NCI-H82 treated with DMSO at 0.1 percent for 48 hours (cell line): ENCODE data around the gene TMEM266.

Experiments
- DNase-seq: peaks from one replicate; lab custom pipeline; 2025; ENCODE audit not compliant: unreplicated experiment; lab: John Stamatoyannopoulos, UW

Gene TMEM266

DNA sequence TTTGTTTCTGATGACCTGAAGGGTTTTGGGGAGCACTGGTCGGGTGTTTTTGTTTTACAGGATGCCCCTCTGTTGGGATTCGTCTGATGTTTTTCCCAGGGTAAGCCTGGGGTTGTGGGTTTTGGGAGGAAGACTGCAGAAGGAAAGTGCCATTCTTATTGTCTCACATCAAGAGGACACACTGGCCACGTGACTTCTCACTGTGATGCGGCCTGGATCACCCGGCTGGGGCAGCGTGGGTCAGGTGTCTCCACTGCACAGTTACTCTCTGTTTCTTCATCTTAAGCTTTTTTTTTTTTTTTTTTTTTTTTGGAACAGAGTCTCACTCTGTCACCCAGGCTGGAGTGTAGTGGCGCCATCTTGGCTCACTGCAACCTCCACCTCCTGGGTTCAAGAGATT, 120.5 kb downstream of the TMEM266 start:
- no peak for DNase-seq

DNA sequence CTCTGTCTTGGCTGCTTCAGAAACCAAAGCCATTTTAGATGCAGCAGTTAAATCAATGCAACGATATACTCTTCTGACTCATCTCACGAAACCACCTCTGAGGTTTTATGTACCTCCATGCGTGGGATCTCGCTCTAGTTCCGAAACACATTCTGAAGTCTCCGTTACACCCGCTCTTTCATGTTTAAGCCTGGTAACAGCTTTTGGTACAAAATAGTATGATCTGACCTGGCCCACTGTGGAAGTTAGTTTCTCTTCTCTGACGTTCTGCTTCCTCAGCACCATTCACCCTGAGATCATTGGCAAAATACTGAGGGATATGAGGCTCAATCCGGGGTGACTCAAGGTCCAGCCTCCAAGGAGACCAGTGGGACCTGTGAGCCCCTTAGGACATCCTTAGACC, 121.9 kb downstream of the TMEM266 start:
- no peak for DNase-seq

DNA sequence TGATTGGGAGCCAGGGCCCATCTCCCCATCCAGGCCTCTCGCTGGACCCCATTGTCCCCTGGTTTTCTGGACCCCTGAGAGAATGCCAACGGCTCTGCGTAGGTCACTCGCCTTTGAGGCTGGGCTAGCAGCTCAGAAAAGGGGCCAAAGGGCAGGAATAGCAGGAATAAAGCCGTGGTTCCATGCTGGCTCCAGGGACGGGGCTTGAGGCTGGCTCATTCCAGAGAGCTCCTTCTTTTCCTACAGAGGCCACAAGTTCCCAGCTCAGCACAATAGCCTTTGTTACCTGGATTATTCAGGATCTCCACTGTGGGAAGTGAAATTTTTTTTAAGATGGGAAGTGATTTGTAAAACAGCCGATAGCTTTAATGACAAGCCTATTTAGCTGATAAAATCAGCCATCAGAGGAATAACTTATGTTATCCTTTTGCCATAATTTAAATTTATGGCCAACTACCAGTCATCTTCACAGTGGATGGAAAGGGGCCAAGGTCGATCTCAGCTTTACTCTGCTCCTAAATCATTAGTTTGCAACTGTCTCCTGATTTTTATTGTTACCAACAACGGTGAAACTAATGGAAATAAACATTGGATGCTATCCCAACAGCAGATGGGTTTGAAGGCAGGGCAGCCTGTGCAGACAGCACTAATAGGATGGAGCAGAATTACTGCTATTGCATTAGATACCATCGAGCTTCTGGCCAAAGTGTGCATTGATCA, 124.3 kb downstream of the TMEM266 start:
- DNase-seq = peak; percentile 88

DNA sequence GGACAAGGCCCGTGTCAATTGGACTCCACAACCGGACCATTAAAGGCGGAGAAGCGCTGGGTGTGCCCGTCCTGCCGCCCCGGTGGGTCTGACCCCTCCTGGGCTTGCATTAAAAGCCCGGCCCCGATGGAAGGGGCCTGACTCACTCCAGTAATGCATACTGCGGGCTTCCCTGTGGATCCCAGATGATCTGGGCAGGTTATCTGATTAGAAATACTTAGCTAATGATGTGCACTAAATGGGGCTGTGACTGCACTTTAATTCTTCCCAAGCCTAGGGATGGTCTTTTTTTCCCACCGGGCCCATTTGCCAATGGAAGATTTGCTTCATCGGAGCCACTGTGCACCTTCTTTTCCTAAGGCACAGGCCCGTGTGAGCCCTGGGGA, 124.9 kb downstream of the TMEM266 start:
- peak; percentile 91 for DNase-seq

DNA sequence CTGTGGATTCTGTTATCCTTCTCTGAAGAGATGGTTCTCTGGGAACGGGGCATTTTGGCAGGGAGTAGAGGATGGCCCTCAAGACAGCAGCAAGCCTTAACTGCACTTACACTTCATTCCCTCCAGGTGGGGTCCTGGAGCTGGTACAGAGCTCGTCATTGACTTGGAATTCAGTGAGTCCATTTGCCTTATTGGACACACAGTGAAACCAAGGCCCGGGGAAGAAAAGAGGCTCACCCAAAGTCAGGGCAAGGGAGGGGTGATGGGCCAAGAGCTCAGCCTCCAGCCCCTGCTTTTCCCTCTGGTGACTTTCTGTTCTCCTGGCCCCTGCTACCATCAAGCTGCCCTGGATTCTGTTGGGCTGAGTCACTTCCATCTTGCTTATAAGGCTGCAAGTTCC, 125.9 kb downstream of the TMEM266 start:
- DNase-seq = peak; percentile 45

DNA sequence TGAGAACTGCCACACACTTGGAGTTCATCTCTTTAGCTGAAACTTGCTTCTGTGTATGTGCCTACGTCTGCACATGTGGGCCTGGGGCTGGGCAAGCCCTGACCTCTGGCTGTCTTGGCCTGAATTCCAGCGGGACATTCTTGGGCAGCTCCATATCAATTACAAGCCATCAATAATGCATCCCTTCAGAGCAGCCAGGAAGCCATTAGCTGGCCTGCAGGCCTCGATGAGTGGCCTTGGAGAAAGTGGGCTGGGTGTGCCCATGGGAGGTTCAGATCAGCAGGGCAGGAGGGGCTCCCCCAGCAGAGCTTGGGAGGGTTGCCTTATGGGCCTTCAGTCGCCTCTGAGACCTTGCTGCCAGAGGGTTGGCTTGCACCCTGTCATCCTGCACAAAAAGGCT, 127.4 kb downstream of the TMEM266 start:
- DNase-seq = no peak

DNA sequence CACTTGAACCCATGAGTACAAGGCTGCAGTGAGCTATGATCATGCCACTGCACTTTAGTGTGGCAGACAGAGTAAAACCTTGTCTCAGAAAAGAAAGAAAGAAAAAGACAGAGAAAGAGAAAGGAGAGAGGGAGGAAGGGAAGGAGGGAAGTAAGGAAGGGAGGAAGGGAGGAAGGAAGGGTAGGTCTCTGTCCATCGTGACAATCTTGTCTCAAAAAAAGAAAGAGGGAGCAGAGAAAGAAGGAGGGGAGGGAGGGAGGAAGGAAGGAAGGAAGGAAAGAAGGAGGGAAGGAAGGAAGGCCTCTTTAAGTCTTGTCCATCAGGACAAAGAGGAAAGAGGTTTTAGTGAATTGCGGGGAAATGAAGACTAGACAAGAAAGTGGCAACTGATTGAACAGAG, 129.3 kb downstream of the TMEM266 start:
- no peak for DNase-seq

DNA sequence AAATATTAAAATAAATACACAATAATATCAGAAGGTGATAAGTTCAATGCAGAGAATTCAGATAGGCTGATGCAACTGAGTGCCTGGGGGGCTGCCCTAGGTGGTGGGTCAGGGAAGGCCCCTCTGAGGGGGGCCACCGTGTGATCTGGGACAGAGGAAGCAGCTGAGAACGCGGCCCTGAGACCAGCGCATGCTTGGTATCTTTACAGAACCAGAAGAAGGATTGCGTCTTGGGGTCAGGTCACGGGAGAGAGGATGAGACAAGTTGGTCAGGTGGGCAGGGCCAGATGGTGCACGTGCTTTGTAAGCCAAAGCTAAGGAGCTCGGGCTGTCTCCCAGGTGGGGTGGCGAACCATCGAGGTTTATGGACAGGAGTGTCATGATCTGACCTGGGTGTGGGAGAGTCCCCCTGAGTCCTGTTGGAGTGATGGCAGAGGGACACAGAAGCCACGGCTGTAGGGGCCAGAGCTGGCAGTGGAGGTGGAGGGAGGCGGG, 130.3 kb downstream of the TMEM266 start:
- no peak for DNase-seq

DNA sequence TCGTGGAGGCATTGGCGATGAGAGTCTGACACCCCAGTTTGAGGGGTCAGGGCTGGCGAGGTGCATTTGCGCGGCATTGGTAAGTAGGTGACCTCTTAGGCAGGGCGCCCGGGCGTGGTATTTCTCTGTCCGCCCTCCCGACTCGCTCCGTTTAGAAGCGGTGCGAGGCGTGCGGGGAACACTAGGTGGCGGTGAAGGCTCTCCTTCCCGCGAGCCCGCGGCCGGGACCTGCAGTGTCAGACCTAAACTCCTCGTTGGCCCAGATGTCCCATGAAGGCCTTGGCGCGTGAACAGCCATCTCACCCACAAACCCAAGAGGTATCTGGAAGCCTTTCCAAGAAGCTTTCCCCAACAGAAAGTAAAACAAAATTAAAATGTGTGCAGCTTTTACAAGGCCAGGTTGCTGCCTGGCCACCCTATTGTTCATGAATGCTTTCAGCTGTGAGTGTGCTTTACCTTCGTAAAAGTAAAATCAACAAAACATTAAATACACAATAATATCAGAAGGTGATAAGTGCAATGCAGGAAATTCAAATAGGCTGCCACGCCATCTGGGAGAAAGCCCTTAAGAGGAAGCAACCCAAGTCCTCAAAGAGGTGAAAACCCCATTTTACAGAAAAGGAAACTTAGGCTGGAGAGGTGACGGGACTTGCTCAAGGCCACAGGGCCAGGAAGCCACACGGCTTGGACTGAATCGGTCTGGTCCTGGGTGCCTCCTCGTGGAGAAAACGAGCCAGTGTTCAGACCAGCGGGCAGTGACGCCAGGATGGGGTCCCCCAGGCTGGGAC, 131.2 kb downstream of the TMEM266 start:
- DNase-seq = peak; percentile 39

DNA sequence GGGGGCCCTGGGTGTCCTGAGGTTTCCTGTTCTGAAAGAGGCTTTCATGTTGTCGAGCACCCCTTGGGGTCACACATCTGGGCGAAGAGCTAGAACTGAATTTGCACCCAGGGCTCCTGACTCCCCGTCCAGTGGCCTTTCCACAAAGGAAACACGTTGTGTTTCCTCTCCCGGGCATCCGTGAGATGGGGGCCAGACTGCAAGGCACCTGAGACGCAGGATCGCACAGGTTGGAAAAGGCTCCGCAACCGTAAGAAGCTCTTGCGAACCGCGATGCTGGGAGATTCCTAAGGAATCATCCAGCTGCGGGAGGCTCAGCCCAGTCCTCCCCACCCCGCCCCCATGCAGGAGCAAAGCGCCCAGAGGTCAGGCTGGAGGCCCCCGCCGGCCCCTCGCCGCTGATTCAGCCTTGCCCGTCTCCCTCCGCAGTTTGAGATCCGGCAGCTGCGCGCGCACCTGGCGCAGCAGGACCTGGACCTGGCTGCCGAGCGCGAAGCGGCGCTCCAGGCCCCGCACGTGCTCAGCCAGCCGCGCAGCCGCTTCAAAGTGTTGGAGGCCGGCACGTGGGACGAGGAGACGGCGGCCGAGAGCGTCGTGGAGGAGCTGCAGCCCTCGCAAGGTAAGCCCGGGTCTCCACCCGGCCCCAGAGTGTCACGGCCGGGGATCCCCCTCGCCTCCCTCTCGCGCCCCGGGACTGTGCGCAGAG, 131.9 kb downstream of the TMEM266 start:
- no peak for DNase-seq

DNA sequence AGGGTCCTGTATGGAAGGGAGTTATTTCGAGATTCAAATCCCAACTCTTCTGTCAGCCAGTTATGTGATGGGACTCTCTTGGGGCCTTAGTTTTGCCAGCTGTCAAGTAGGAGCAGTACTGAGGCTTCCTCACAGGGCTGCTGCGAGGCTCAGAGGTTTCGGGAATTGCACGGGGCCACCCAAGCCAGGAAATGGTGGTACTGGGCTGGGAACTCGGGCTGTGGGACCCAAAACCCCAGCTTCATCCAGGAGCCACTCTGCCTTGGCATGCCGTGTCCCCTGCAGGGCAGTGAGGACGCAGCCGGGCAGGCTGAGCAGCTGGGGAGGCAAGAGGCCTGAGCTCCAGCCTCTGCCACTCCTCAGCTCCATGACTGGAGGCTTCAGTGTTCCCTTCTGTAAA, 132.9 kb downstream of the TMEM266 start:
- DNase-seq = no peak

DNA sequence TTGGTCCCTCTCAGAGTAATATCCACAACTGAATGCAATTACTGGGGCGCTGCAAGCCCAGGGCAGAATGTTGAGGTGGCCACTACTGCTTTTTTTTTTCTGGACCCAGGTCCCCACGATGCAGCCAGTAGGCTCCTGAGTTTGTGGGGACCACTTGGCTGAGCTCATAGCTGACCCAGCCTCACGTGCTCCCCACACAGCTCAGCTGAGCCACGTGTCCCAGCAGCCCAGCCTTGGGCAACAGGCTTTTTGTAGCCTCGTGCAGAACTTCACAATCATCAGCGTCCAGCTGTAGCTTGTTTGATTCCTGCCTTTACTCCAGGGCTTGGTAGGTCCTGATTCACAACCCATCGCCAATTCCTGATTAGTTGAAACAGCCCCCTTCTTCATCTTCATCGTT, 134.1 kb downstream of the TMEM266 start:
- no peak for DNase-seq

DNA sequence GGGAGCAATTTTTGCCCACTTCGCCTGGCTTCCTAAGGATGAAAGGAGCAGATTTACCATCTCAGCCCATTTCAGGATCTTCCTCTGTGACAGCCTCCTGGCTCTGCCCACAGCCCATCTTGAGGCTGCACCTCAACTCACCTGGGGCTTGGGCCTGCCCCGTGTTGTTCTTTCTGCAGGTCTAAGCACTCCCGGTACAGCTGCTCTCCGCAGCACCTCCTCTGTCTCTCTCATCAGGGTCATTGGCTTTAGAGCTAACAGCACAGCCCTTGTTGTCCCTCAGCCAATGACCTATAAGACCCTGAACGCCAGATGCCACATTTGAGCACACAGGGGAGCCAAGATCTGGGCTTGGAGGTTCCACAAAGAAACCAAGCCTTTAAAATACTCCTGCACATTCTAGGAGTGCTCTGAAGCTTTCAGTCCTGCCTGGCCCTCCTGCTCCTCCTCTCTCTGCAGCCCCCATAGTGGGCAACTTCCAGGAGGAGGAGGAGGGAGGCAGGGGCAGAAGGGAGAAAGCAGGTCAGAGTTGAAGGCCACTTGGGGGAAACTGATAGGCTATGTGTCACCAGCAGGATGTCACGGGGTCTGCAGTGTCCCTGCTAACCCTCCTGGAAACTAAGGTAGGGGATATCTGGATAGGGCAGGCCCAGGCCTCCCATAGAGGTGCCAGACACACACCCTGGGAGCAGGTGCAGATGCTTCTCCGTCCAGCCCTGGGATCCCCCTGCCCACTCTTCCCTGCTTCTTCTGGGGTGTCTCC, 135.9 kb downstream of the TMEM266 start:
- no peak for DNase-seq

DNA sequence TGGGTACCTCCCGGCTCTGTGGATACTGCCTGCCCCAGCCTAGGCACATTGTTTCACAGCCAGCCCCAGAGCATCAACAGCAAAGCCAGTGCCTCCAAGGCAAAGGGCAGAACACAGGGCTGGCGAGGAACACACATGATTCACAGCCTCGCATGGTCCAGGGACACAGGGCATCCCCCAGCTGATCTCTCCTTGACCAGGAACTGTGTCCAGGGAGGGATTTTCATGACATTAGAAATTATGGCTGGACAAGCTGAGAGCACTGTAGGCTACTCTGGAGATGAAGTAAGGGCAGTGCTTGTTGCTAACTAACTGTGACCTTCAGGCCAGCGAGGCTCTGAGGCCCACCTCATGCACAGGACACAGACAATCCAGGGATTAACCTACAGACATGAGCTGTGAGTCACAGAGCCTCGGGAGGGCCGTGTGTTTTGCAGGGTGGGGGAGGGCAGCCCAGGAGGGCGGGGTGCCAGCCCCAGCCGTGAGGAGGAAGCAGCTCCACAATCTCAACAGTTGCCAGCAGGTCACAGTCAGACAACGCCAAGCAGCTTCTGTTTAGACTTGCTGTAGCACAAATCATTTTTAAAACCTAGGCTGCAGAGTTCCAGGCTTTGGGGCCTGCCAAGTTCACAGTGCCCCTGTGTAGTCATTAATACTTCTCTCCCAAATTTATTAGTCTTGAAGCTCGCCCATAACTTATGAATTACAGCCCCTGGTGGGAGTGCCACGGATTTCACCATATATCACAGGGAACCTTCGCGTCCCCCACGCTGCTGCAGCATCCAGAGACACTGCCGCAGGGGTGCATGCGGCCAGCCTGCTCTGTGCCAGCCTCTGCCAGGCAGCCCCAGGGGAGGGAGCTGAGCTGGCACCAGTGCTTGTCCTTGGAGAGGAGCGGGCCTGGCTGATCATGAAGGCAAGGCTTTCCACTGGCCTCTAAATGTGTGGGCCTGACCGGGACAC, 136.8 kb downstream of the TMEM266 start:
- peak; percentile 75 for DNase-seq

DNA sequence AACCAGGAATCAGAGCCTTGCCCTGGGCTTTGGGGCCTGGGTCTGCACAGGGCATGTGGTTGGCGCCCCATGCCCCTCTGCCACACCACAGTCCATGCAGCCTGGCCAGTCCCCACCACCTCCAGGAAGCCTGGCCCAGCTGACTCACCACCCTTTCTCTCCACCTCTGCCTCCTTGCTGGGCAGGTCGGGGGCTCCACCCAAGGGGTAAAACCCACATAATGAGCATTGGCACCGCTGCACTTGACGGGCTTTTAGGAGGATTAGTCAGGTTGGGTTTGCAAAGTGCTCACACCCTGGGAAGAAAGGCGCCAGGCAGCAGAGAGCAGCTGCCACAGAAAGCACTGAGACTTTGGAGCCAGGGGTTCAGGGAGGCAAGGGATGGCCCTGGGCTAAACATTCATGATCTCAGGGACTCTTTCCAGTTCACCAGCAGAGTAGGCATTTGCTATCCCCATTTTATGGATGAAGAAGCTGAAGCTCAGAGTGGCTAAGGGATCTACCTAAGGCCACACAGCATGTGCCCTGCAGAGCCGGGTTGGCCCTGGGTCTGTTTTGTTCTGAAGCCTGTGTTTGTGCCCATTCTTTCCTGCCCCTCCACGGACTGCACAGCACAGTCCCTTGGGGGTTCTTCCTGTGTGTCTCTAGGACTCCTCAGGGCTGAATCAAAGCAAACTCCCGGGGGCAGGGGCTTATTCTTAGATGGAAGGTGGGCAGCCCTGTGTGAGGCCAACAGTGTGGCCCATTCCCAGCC, 138.1 kb downstream of the TMEM266 start:
- DNase-seq = no peak

DNA sequence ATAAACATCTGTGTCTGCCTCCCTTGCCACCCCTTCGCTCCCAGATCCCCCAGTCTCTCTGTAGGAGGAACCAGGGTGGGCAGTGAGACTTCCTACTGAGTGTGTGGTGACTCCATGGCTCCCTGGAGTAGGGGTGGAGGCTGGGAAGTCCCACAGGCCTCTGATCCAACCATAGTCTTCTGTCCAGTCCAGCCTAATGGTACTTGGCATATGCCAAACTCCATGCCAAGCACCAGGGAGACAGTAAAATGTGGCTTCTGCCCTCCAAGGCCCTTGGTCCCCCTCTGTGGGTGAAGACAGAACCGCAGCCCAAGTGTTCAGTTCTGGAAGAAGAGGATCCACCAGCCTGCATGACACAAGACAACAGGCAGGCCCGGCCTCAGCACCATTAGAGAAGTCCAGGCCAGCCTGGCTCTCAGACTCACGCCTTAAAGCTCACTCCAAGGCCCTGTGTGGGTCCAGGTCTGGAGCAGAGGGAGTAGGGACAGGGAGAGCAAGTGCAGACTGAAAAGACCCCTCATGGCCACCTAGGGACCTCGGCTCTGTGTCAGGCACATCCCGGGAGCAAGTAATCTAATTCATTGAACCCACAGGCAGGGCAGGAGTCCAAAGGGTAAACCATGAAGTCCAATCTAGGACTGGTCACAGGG, 138.8 kb downstream of the TMEM266 start:
- no peak for DNase-seq

DNA sequence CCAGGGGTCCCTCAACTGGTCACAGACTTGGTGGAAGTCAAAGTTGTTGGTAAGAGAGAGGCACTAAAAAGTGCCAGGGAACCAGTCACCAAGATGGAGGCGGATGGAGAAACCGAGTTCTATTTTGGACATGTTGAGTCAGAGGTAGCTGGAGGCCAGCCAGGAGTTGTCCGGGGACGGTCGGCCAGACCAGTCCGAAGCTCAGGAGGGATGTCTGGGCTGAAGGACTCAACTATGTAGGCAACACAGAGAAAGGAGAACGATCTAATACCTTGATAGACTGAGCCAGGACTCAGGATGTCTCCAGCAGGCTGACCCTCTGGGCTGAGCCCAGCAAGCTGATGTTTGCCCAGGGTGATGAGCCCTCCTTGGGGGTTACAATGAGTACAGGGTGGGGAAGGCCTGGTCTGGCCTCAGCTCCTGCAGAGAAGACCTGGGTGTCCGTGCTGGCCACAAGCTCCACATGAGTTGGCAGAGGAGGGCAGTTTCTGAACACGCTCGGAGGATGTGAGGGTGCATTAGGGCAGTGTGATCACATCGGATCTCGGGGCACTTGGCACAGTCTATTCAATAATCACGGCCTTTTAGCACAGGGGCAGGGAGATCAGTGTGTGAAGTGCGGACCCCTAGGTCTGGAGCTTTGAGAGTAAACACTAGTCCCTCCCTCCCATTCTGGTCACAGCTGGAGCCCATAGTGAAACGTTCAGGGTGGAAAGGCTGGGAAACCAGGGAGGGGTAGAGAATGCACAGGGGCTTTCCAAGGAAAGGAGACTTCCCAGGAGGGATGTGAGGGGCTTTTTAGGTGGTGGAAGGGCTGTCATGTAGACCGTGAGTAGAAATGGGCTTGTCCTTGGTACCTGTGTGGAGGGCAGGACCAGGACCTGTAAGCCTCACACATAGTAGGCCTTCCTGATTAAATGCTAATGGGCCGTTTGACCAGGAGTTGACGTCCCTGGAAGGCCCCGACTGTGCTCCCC, 139.6 kb downstream of the TMEM266 start:
- no peak for DNase-seq

DNA sequence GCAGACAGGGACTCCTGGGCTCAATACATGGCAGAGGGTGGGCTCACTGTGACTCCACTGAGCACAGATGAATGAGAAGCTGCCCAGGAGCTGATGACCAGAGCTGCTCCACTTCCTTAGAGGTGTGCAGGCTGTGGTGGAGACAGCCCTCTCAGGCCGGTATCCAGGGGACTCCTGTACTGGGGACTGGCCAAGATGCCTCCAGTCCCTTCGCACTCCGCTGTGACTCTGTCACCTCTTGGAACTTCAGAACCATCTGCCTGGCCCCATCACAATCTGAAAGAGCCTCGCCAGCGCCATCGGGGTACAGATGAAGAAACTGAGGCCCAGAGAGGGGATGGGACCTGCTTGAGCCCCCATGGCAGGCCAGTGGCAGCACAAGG, 140.3 kb downstream of the TMEM266 start:
- no peak for DNase-seq
